ENCODE data around the gene PPT2.
"Not testable (repeated sequence)": the region's sequence is repeated elsewhere in the genome, so short reads cannot be mapped to it uniquely, and the experiment has no call there.

The PPT2 gene

DNA sequence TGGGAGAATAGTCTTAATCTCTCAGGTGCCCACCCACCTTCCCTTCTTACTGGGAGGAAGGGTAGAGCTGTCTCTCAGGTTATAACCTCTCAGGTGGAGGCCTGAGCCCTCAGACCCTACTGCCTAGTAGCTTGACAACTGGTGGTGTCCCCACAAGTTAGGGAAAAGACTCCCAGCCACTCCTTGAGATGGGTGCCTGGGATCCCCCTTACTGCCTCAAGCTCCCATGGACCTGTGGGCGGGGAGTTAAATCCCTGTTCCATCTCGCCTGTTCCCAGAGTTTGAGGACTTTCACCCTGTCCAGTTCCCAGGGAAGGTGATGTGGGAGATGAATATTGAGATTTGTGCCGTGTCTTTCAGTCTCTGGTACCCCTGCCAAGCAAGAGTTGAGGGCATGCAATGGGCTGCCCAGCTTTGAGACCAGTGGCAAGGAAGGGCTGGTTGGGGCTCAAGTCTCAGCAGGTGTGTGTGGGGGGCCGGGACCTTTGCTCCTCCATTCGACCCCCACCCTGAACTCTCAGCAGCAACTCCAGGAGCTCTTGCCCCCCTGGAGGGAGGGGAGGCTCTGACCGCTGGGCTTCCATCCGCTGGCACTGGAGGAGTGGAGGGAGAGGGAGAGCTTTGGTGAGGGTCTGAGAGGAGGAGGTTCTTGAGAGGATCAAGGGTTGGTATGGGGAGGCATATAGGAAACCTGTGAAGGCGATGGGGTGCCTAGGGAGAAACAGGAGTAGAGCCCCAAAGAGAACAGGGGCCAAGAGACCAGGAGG is 37.2 kb downstream of the PPT2 start:
- no peak for DNase-seq

DNA sequence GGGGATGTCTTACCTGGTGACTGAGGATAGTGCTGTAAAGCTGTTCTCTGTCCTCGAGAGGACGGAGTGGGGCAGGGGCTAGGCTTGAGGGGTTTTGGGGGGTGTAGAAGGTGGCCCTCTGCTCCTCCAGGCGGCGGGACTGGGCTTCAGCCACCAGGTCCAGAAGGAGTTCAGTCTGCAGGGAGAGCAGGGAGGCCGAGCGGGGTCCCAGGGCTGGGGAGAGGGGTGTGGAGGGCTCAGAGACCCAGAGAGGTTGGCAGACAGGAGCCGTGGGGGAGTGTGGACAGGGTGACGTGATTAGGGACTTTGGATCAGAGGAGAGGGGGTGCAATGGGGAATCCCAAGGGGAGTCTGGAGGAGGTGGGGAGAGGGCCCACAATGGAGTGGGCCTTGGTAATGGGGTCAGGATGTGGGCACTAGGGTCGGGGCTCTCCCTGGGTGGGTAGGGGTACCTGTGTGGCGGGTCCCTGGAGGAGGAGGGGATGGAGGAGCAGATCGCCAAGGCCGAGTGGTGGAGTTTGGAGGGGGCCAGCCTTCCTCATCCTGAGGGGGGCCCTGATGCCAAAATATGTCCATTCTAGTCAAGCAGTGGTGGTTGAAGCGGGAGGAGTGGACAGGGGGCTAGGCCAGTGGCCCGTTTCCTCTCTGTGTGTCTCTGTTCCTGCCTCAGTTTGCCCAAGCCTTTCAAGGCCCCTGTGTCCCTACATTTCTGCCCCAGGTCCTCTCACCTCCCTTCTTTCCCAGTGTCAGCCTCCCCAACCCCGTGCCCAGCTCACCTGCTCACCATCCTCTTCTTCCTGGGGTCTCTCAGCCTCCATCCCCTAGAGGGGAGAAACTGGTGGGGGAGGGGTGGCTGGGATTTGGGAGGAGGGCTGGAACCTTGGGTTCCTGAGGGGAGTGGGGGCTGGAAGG is 38.0 kb downstream of the PPT2 start:
- no peak for DNase-seq

GRCh38 chr6:32192608-32193039 is 38.7 kb downstream of the PPT2 start, which contains the start of gene GPSM3:
Gene GPSM3, minus strand, starts transcription at chr6:32192643. Its CDS starts 130 bp downstream, at chr6:32192513.
- DNase-seq: peak; percentile 69

DNA sequence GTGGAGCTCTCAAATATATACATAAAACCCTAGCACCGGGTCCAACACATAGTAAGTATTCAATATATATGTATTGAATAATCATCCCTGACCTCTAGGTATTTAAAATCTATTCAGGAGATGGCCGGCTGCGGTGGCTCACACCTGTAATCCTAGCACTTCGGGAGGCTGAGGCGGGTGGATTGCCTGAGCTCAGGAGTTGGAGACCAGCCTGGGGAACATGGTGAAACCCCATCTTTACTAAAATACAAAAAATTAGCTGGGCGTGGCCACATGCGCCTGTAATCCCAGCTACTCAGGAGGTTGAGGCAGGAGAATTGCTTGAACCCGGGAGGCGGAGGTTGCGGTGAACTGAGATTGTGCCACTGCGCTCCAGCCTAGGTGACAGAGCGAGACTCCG is 39.2 kb downstream of the PPT2 start:
- DNase-seq: not testable (repeated sequence)

GRCh38 chr6:32194388-32194787 is 40.4 kb downstream of the PPT2 start:
- DNase-seq: no peak

DNA sequence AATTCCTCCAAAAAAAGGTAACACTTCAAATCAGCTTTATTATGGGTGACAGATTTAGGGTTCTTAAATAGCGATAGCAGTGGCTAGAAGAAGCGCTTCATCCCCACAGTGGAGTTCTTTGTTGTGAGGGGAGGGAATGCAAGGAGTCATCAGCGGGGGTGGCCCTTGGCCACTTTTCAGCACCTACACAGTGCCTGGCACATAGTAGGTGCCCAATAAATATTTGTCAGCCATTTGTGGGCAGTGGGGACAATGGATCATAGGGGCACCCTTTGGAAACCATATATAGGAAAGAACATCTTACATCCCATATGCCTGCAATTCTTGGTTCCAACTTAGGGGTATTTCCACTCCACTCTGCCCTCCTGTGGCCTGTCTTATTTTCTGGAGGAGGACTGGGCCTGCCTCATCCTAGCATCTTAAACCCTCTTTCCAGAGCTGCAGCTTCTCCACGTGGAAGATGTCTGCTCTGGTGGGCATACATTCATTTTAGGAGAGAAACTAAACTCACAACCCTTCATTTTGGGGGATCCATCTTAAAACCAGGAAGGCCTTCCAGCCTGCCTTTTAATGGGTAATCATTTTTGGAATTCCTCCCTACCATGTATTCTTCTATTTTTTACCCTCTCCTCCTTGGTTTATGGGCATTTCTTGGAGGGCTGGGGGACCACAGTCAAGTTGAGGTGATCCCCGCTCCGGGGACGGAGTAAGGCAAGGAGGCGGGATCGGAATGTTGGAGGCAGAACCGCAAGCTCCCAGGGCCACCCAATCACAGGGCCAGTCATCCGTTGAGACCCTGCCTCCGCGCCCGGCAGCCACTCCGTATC is 41.1 kb downstream of the PPT2 start:
- DNase-seq: peak; percentile 65

DNA sequence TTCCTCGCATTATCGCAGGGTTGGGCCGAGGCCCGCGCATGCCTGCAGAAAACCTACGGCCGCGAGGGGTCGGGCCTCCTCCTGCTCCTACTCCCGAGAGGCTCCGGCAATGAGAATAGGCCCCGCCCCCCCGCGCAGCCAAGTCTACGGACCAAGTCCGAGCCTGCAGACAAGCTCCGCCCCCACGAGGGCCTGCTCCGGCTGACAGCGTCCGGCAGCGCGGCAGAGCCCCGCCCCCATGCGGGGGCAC is 41.6 kb downstream of the PPT2 start:
- peak; percentile 100 for DNase-seq

DNA sequence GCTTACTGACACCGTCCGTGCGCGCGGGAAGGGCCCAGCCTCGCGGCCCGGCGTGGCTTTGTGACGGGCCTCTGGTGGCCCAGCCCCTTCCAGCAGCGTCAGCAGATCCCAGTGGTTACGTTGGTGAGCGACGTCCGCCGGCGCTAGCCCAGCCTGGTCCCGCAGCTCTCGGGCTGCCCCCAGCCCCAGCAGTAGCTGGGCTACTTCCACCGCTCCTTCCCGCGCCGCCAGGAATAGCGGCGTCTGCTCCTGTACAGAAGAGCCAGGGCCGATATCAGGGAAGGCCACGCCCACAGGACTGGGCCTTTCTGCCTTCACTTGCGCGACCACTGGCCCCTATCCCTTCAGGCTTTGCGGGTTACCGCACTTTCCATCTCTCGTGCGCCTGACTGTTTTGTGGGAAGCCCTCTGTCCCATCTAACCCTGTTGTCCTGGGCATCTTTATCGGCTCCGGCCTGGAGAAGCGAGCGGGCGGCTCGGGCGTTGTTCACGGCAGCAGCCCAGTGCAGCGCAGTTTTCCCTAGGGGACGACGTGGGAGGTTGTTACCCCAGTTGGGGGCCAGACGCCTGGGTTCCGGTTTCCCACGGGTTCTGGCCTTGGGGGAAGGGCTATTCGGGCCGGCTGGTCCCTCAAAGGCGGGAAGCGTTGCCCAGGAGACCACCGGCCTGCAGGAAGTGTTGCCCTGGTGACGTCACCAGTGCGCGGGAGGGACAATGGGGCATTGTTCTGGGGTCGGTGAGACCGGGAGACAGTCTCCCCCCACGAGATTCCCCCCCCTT is 42.2 kb downstream of the PPT2 start:
- DNase-seq: peak; percentile 86

GRCh38 chr6:32196682-32197616 is 43.0 kb downstream of the PPT2 start:
- DNase-seq: no peak

DNA sequence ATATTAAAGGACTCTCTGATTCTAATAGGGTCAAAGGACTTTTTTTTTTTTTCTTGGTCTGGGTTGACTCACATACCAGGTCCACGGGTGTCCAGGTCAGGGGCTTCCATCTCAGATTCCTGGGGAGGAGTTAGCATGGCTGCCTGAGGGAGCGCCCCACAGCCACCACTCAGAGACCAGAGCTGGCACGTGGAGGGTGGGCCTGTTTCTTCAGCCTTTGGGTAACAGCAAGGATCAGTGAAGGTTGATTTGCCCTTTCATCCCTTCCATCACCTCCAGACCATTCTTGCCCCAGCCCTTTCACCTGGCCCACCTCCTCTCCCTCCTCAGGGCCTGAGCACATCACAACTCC is 44.4 kb downstream of the PPT2 start:
- DNase-seq: no peak

DNA sequence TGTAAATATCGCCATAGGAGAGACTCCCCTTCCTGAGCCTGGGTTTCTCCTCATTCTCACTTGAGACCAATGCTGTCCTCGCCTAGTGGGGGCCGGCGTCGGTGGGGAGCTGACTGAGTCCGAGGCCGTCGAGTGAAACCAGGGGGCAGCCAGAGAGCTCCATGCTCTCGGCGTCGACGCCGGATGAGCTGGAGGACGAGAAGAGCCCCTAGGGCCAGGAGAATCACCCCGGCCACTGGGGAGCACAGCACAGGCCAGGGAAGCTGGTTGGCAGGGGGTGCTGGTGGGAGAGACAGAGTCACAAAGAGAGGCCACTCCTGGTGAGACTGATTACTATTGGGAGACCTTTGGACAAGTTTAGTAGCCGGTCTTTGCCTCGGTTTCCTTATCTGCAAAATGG is 44.9 kb downstream of the PPT2 start:
- DNase-seq: no peak

DNA sequence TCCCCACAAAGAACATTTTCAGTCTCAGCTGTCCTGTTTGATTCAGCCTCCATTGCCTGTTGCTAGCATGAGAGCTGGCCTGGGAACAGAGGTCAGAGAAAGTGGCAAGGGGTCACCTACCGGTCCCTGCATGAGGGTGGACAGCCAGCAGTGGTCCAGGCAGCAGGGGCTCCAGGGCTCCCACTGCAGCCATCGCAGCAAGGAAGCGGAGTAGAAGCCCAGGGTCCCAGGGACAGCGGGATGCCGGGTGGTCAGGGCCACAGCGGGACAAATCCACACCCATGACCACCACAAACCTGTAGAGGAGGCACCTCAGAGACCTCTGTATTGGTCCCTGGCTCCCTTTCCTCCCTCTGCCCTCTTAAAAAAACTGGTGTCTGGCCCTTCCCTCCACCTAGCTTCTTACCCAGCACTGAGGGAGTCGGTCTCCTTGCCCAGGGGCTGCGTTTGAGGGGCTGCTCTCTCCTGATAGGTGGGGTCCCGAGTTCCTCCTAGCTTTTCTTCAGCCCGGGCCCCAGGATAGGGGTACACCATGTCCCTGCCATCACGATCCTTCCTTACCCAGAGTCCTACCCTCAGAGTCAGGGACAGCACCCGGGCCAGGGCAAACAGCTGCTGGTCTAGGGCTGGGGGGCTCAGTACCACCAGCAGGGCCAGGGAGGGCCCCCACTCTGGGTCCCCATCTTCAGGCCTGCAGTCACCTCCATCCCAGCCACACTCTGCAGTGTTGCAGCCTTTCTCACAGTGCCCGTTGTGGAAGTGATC is 47.0 kb downstream of the PPT2 start:
- DNase-seq: no peak

GRCh38 chr6:32202186-32202585 is 48.2 kb downstream of the PPT2 start:
- DNase-seq: no peak

GRCh38 chr6:32203426-32204267 is 49.7 kb downstream of the PPT2 start:
- no peak for DNase-seq

DNA sequence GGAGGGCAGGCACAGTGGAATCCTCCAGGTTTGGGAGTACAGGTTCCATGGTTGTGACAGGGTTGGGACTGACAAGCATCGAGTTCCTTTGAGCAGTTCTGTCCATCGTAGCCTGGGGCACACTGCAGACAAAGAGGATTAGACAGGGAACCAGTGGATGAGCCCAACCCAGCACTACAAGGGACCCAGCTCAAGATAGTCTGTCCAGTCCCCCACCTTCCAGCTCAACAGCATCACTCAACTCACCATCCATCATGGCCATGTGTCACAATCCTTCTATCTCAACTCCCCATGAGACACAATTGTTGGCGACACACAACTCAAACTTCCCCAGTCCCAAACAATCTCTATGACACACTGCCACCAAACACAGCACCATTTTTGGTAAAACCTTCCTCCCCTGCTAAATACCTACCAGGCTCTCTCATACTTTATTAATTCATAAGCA is 50.4 kb downstream of the PPT2 start:
- DNase-seq: no peak

GRCh38 chr6:32208996-32209395 is 55.1 kb downstream of the PPT2 start:
- DNase-seq: no peak

DNA sequence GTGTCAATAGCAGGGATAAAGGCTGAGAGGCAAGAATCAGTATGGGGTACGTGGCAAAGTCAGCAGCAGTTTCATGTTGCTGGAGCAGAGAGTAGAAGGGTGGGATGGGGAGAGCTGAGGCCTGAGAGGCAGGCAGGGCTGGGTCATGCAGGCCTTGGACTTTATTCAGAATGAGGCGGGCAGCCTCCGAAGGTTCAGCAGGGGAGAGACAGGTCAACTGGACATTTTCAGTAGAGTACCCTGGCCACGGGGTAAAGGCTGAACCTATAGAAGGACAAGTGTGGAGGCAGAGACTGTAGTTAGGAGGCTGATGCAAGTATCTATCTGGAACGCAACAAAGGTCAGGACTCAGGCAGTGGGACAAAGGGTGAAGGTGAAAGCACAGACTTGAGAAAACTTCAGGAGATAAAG is 56.3 kb downstream of the PPT2 start:
- DNase-seq: no peak

GRCh38 chr6:32211432-32211831 is 57.5 kb downstream of the PPT2 start:
- not testable (repeated sequence) for DNase-seq

GRCh38 chr6:32212076-32212760 is 58.3 kb downstream of the PPT2 start:
- DNase-seq: no peak

Measured in fibroblast of upper back skin (primary cell).